WTC11 (cell line): ENCODE results near the gene FTL.

Experiments used
- ATF2 ChIP-seq: sonication (generic); formaldehyde crosslinking; IDR thresholded peaks from 2 replicates; pipeline ENCODE4 v1.8.1; 2022; ENCODE audit warnings: low read depth, missing genetic modification reagents, borderline replicate concordance
- CTCF ChIP-seq: fragments of 200-600 bp; IDR thresholded peaks from 2 replicates; pipeline ENCODE4 v1.8.0; 2022; ENCODE audit warnings: antibody characterized with exemption
- KAT7 ChIP-seq: sonication (generic); formaldehyde crosslinking; IDR thresholded peaks from 2 replicates; pipeline ENCODE4 v1.8.1; 2023; ENCODE audit warnings: missing genetic modification reagents, mild to moderate bottlenecking, borderline replicate concordance
- MAX ChIP-seq: sonication (generic); formaldehyde crosslinking; IDR thresholded peaks from 2 replicates; pipeline ENCODE4 v1.8.0; 2022; ENCODE audit warnings: mild to moderate bottlenecking, missing genetic modification reagents
- NR2C2 ChIP-seq: sonication (generic); formaldehyde crosslinking; IDR thresholded peaks from 2 replicates; pipeline ENCODE4 v1.8.0; 2022; ENCODE audit warnings: mild to moderate bottlenecking, missing genetic modification reagents
- ZNF121 ChIP-seq: sonication (generic); formaldehyde crosslinking; IDR thresholded peaks from 2 replicates; pipeline ENCODE4 v1.8.0; 2023; ENCODE audit warnings: missing genetic modification reagents
- ZNF263 ChIP-seq: sonication (generic); formaldehyde crosslinking; IDR thresholded peaks from 2 replicates; pipeline ENCODE4 v1.8.1; 2022; ENCODE audit warnings: low read depth, mild to moderate bottlenecking, moderate library complexity, missing genetic modification reagents
- ZNF423 ChIP-seq: fragments of 250-450 bp; sonication (Bioruptor Pico); IDR thresholded peaks from 2 replicates; pipeline ENCODE4 v2.1.2; 2022; ENCODE audit warnings: mild to moderate bottlenecking, moderate library complexity
- TF ChIP-seq, protein P1 (sequence below): sonication (generic); formaldehyde crosslinking; IDR thresholded peaks from 2 replicates; pipeline ENCODE4 v1.8.1; 2023; ENCODE audit warnings: mild to moderate bottlenecking, missing genetic modification reagents

- TF ChIP-seq ZNF121 (CRISPR knock-in tag) (no peak), CTCF (no peak), ZNF263 (CRISPR knock-in tag) (no peak), NR2C2 (no peak), ZNF423 (CRISPR knock-in tag) (no peak), MAX (CRISPR knock-in tag) (no peak), KAT7 (CRISPR knock-in tag) (no peak), ATF2 (no peak)
- TF ChIP-seq, protein P1, sequence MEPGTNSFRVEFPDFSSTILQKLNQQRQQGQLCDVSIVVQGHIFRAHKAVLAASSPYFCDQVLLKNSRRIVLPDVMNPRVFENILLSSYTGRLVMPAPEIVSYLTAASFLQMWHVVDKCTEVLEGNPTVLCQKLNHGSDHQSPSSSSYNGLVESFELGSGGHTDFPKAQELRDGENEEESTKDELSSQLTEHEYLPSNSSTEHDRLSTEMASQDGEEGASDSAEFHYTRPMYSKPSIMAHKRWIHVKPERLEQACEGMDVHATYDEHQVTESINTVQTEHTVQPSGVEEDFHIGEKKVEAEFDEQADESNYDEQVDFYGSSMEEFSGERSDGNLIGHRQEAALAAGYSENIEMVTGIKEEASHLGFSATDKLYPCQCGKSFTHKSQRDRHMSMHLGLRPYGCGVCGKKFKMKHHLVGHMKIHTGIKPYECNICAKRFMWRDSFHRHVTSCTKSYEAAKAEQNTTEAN (CRISPR knock-in tag) = no peak
Observed at GRCh38 chr19:48991873-48992580, 26.9 kb downstream of the FTL start.
